ENCODE measurements around the gene RPS6KA5.
"Not testable (repeated sequence)": the region's sequence is repeated elsewhere in the genome, so short reads cannot be mapped to it uniquely, and the experiment has no call there.

Gene RPS6KA5

GRCh38 chr14:90870950-90871604 is 189.4 kb downstream of the RPS6KA5 start:
- no peak for DNase-seq (ENCODE audit: low read depth)

- no peak for DNase-seq (ENCODE audit: low read depth)
These were observed 192.9 kb downstream of the RPS6KA5 start for GRCh38 chr14:90867501-90867900.

GRCh38 chr14:90866833-90867232 is 193.6 kb downstream of the RPS6KA5 start:
- no peak for DNase-seq (ENCODE audit: low read depth)

- DNase-seq (ENCODE audit: low read depth): no peak
These were observed 195.7 kb downstream of the RPS6KA5 start for GRCh38 chr14:90864741-90865140.

- DNase-seq (ENCODE audit: low read depth): no peak
These were observed 201.9 kb downstream of the RPS6KA5 start for GRCh38 chr14:90858511-90858910.

GRCh38 chr14:90857866-90858265 is 202.6 kb downstream of the RPS6KA5 start:
- DNase-seq (ENCODE audit: low read depth): no peak

- DNase-seq (ENCODE audit: low read depth): not testable (repeated sequence)
These were observed 204.3 kb downstream of the RPS6KA5 start for GRCh38 chr14:90856115-90856514.

- no peak for DNase-seq (ENCODE audit: low read depth)
These were observed 207.3 kb downstream of the RPS6KA5 start for GRCh38 chr14:90853116-90853515.

- DNase-seq (ENCODE audit: low read depth): no peak
These were observed 209.0 kb downstream of the RPS6KA5 start for GRCh38 chr14:90851327-90852036.

- no peak for DNase-seq (ENCODE audit: low read depth)
These were observed 210.0 kb downstream of the RPS6KA5 start for GRCh38 chr14:90850487-90850886.

GRCh38 chr14:90849787-90850444 is 210.5 kb downstream of the RPS6KA5 start:
- DNase-seq (ENCODE audit: low read depth): no peak

- no peak for DNase-seq (ENCODE audit: low read depth)
These were observed 211.3 kb downstream of the RPS6KA5 start for GRCh38 chr14:90848944-90849731.

- DNase-seq (ENCODE audit: low read depth): no peak
These were observed 213.9 kb downstream of the RPS6KA5 start for GRCh38 chr14:90846511-90846910.

- DNase-seq (ENCODE audit: low read depth): no peak
These were observed 216.1 kb downstream of the RPS6KA5 start for GRCh38 chr14:90844321-90844720.

- no peak for DNase-seq (ENCODE audit: low read depth)
These were observed 217.7 kb downstream of the RPS6KA5 start for GRCh38 chr14:90842726-90843125.

- DNase-seq (ENCODE audit: low read depth): not testable (repeated sequence)
These were observed 219.8 kb downstream of the RPS6KA5 start for GRCh38 chr14:90840667-90841066.

- DNase-seq (ENCODE audit: low read depth): no peak
These were observed 220.6 kb downstream of the RPS6KA5 start for GRCh38 chr14:90839889-90840266.

GRCh38 chr14:90839024-90839888 is 221.2 kb downstream of the RPS6KA5 start:
- DNase-seq (ENCODE audit: low read depth): no peak

- not testable (repeated sequence) for DNase-seq (ENCODE audit: low read depth)
These were observed 221.9 kb downstream of the RPS6KA5 start for GRCh38 chr14:90838531-90838930.

- DNase-seq (ENCODE audit: low read depth): no peak
These were observed 223.1 kb downstream of the RPS6KA5 start for GRCh38 chr14:90837355-90837754.

- no peak for DNase-seq (ENCODE audit: low read depth)
These were observed 223.8 kb downstream of the RPS6KA5 start for GRCh38 chr14:90836692-90837063.
